K562 (cell line): Measurements from ENCODE around the gene RSPH1. TPM values are rescaled to one million over a fixed set of nuclear protein-coding genes. Genes with fewer than 3 reads are reported as not detected.

Source experiments
- AFF1 ChIP-seq, 2 experiments: fragments of 450-650 bp; IDR thresholded peaks; 2 replicates each; pipeline ENCODE4 v1.6.1; 2018; ENCODE audit warnings: mild to moderate bottlenecking in 2 of 2, low read depth in 1 of 2; ENCODE audit not compliant: partially characterized antibody in 2 of 2
- CBX1 ChIP-seq: sonication (generic); IDR thresholded peaks from 2 replicates; pipeline ENCODE4 v1.6.1; 2016; ENCODE audit warnings: antibody characterized with exemption, low read depth, mild to moderate bottlenecking
- CBX5 ChIP-seq: IDR thresholded peaks from 2 replicates; pipeline ENCODE4 v1.6.1; 2014; ENCODE audit warnings: low read depth, borderline replicate concordance
- CHD4 ChIP-seq: fragments of 200-600 bp; sonication (generic); IDR thresholded peaks from 3 replicates; pipeline ENCODE4 v1.6.1; 2012; ENCODE audit warnings: low read depth, mild to moderate bottlenecking, mixed read lengths, low read length, inconsistent platforms; ENCODE audit not compliant: insufficient read depth, insufficient replicate concordance, poor library complexity, severe bottlenecking
- ETS1 ChIP-seq: conservative IDR thresholded peaks from 2 replicates; pipeline ENCODE4 v1.6.1; 2011; ENCODE audit warnings: low read depth, mild to moderate bottlenecking, low read length; ENCODE audit not compliant: control insufficient read depth
- GABPB2 ChIP-seq: fragments of 250-450 bp; sonication (Bioruptor Pico); conservative IDR thresholded peaks from 2 replicates; pipeline ENCODE4 v1.5.1; 2021; ENCODE audit warnings: mild to moderate bottlenecking
- GTF2A2 ChIP-seq: IDR thresholded peaks from 2 replicates; pipeline ENCODE4 v1.6.1; 2016; ENCODE audit warnings: mild to moderate bottlenecking, missing genetic modification characterization, missing compliant biosample characterization
- KDM1A ChIP-seq, 2 experiments: fragments of 450-650 bp; IDR thresholded peaks; 2 replicates each; pipeline ENCODE4 v1.6.1; 2016; ENCODE audit warnings: mild to moderate bottlenecking in 2 of 2
- MAFF ChIP-seq: IDR thresholded peaks from 2 replicates; pipeline ENCODE4 v1.6.1; 2012; ENCODE audit warnings: low read length, improper control_type of control experiment
- MIER1 ChIP-seq: fragments of 450-650 bp; IDR thresholded peaks from 2 replicates; pipeline ENCODE4 v1.6.1; 2016; ENCODE audit warnings: antibody characterized with exemption, mild to moderate bottlenecking, low read depth
- NR1H2 ChIP-seq: sonication (generic); formaldehyde crosslinking; IDR thresholded peaks from 2 replicates; pipeline ENCODE4 v1.4.0; 2020; ENCODE audit warnings: mild to moderate bottlenecking, missing genetic modification reagents
- PTBP1 ChIP-seq: fragments of 200-400 bp; formaldehyde crosslinking; IDR thresholded peaks from 2 replicates; pipeline ENCODE4 v1.6.1; 2017; ENCODE audit warnings: low read depth, low read length
- RCOR1 ChIP-seq, 2 experiments: IDR thresholded peaks; 2 replicates each; pipeline ENCODE4 v1.6.1; 2012; ENCODE audit warnings: low read depth in 2 of 2, low read length in 2 of 2, borderline replicate concordance in 1 of 2, improper control_type of control experiment in 1 of 2
- SMARCA5 ChIP-seq: fragments of 450-650 bp; IDR thresholded peaks from 2 replicates; pipeline ENCODE4 v1.6.1; 2016
- SNRNP70 ChIP-seq: fragments of 200-400 bp; formaldehyde crosslinking; optimal IDR thresholded peaks from 2 replicates; pipeline ENCODE3; 2017; ENCODE audit warnings: low read depth, low read length
- SP2 ChIP-seq: IDR thresholded peaks from 2 replicates; pipeline ENCODE4 v1.6.1; 2011; ENCODE audit warnings: mild to moderate bottlenecking, low read depth, low read length, moderate library complexity; ENCODE audit not compliant: poor library complexity, severe bottlenecking; ENCODE audit errors: extremely low read depth
- SREBF1 ChIP-seq: fragments of 150-350 bp; IDR thresholded peaks from 2 replicates; pipeline ENCODE4 v1.6.1; 2014; ENCODE audit warnings: antibody characterized with exemption, low read depth, low read length, borderline replicate concordance
- SREBF2 ChIP-seq: sonication (generic); formaldehyde crosslinking; IDR thresholded peaks from 2 replicates; pipeline ENCODE4 v1.4.0; 2020; ENCODE audit warnings: mild to moderate bottlenecking, missing genetic modification reagents
- SRSF1 ChIP-seq: fragments of 200-400 bp; formaldehyde crosslinking; IDR thresholded peaks from 2 replicates; pipeline ENCODE4 v1.6.1; 2017; ENCODE audit warnings: mild to moderate bottlenecking, low read depth, low read length, moderate library complexity
- TAF7 ChIP-seq: fragments of 450-650 bp; IDR thresholded peaks from 2 replicates; pipeline ENCODE4 v1.6.1; 2016; ENCODE audit warnings: missing genetic modification characterization, missing compliant biosample characterization
- TCF7 ChIP-seq: sonication (generic); IDR thresholded peaks from 2 replicates; pipeline ENCODE4 v1.6.1; 2016; ENCODE audit warnings: antibody characterized with exemption, borderline replicate concordance
- ZKSCAN1 ChIP-seq: fragments of 150-350 bp; IDR thresholded peaks from 2 replicates; pipeline ENCODE4 v1.6.1; 2016; ENCODE audit warnings: low read depth, low read length
- ZNF75A ChIP-seq: fragments of 450-650 bp; formaldehyde crosslinking; IDR thresholded peaks from 2 replicates; pipeline ENCODE4 v1.4.0; 2020; ENCODE audit warnings: mild to moderate bottlenecking
- polyA plus RNA-seq, 8 experiments: library from polyadenylated mRNA; depleted of rRNA in 4 of 8; stranded (reverse) in 5 of 8; unstranded in 3 of 8; fragments of >200 nt; fragmentation: Nextera tagmentation in 2 of 8; fragmentation: Illumina TruSeq in 1 of 8; extraction: Ambion mirVana in 2 of 8; extraction: Trizol in 1 of 8; gene quantifications; 2 replicates each; pipeline versions ENCODE4 v1.2.1 to v1.2.3, GENCODE V29; 2011 to 2014; ENCODE audit warnings: inconsistent platforms in 1 of 8, missing spikeins in 1 of 8
- total RNA-seq, 7 experiments: library from RNA; depleted of rRNA in 6 of 7; stranded (reverse); fragments of >200 nt in 6 of 7; fragmentation: Illumina TruSeq in 2 of 7; extraction: Trizol in 2 of 7; gene quantifications; 2 replicates each; pipeline versions ENCODE4 v1.2.1 to v1.2.3, GENCODE V29; 2011 to 2021; ENCODE audit warnings: low replicate concordance in 1 of 7
- TF ChIP-seq, protein P1 (sequence below): fragments of 250-450 bp; sonication (Bioruptor Pico); IDR thresholded peaks from 2 replicates; pipeline ENCODE4 v1.8.0; 2021; ENCODE audit warnings: borderline replicate concordance, mild to moderate bottlenecking, moderate library complexity; ENCODE audit not compliant: poor library complexity, severe bottlenecking

RSPH1 gene
- total and polyA plus RNA-seq, 9 of the 15 experiments (the other 6 are each of a cell fraction or from before 2014, with no cell fraction given), result 0.17 TPM; not detected in 8

DNA sequence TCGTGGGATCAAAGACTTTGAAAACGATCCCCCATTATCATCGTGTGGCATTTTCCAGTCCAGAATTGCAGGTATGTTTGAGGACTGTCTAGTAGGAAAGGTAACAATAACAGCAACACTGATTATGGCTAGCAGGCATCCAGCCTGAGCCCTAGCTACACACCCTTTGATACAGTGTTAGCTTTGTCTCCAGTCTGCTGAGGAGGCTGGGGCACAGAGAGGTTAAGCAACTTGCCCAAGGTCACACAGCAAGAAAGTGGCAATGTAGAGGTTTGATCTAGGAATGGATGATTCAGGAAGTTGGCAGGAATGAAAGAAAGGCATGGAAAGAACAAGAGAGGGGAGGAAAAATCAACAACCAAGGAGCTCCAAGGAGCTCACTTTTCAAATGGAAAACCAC, 61.1 kb downstream of the RSPH1 start (continued):
- TF ChIP-seq CBX1 (peak; percentile 77; the same call in 1 of the 2 replicates), SMARCA5 (peak; percentile 93), ZNF75A (CRISPR knock-in tag) (no peak), ZKSCAN1 (no peak), SRSF1 (no peak), GTF2A2 (no peak), CHD4 (peak; percentile 38), KDM1A (IDR thresholded peaks at IDR 0.05) (peak; percentile 83 to 85), SREBF1 (no peak), GABPB2 (CRISPR knock-in tag) (no peak), PTBP1 (peak; percentile 75; the same call in 1 of the 2 replicates), NR1H2 (CRISPR knock-in tag) (no peak), MIER1 (no peak), AFF1 (IDR thresholded peaks at IDR 0.05; ENCODE audit: low read depth in 1 of 2, partially characterized antibody in 2 of 2) (no peak), ETS1 (no peak), RCOR1 (IDR thresholded peaks at IDR 0.05; ENCODE audit: borderline replicate concordance in 1 of 2, low read depth in 2 of 2, low read length in 2 of 2) (peak in 1 of 2 experiments; percentile 67; a peak in 1 of 4 replicates), SP2 (no peak), MAFF (no peak), CBX5 (no peak), SNRNP70 (no peak), TAF7 (tag) (no peak), SREBF2 (CRISPR knock-in tag) (no peak), TCF7 (no peak)
- TF ChIP-seq, protein P1, sequence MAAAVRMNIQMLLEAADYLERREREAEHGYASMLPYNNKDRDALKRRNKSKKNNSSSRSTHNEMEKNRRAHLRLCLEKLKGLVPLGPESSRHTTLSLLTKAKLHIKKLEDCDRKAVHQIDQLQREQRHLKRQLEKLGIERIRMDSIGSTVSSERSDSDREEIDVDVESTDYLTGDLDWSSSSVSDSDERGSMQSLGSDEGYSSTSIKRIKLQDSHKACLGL, result no peak
